ENCODE measurements around the gene TMEM106C.

The TMEM106C gene

GRCh38 chr12:47995981-47996401 lies 32.6 kb downstream of the TMEM106C start:
- DNase-seq (ENCODE audit: low spot score), result peak; percentile 31

GRCh38 chr12:47997321-47997720 lies 33.9 kb downstream of the TMEM106C start:
- DNase-seq (ENCODE audit: low spot score), result no peak

- DNase-seq (ENCODE audit: low spot score), result no peak
Measured at GRCh38 chr12:47999816-48000215, 36.4 kb downstream of the TMEM106C start.

- DNase-seq (ENCODE audit: low spot score), result no peak
Measured at GRCh38 chr12:48000878-48001504, 37.6 kb downstream of the TMEM106C start.

- DNase-seq (ENCODE audit: low spot score), result no peak
Measured at GRCh38 chr12:48001505-48002413, 38.4 kb downstream of the TMEM106C start.

- no peak for DNase-seq (ENCODE audit: low spot score)
Measured at GRCh38 chr12:48002414-48002730, 39.0 kb downstream of the TMEM106C start.

- DNase-seq (ENCODE audit: low spot score), result no peak
Measured at GRCh38 chr12:48002773-48003218, 39.4 kb downstream of the TMEM106C start.

- DNase-seq (ENCODE audit: low spot score), result no peak
Measured at GRCh38 chr12:48003226-48004052, 40.0 kb downstream of the TMEM106C start.

- no peak for DNase-seq (ENCODE audit: low spot score)
Measured at GRCh38 chr12:48004053-48004941, 40.9 kb downstream of the TMEM106C start, which contains the start of gene COL2A1. Gene COL2A1 (minus strand): TSS chr12:48004476. CDS start chr12:48004321, 155 bp downstream.

- DNase-seq (ENCODE audit: low spot score), result no peak
Measured at GRCh38 chr12:48005001-48005749, 41.8 kb downstream of the TMEM106C start.

GRCh38 chr12:48005750-48006021 lies 42.3 kb downstream of the TMEM106C start:
- no peak for DNase-seq (ENCODE audit: low spot score)

- no peak for DNase-seq (ENCODE audit: low spot score)
Measured at GRCh38 chr12:48007206-48007605, 43.8 kb downstream of the TMEM106C start.

GRCh38 chr12:48008349-48008748 lies 45.0 kb downstream of the TMEM106C start:
- no peak for DNase-seq (ENCODE audit: low spot score)

- DNase-seq (ENCODE audit: low spot score), result no peak
Measured at GRCh38 chr12:48008950-48009349, 45.6 kb downstream of the TMEM106C start.

GRCh38 chr12:48009471-48009870 lies 46.1 kb downstream of the TMEM106C start:
- no peak for DNase-seq (ENCODE audit: low spot score)

GRCh38 chr12:48010366-48010970 lies 47.1 kb downstream of the TMEM106C start:
- no peak for DNase-seq (ENCODE audit: low spot score)

- no peak for DNase-seq (ENCODE audit: low spot score)
Measured at GRCh38 chr12:48012070-48012469, 48.7 kb downstream of the TMEM106C start.

- DNase-seq (ENCODE audit: low spot score), result no peak
Measured at GRCh38 chr12:48013287-48013686, 49.9 kb downstream of the TMEM106C start.

- DNase-seq (ENCODE audit: low spot score), result no peak
Measured at GRCh38 chr12:48015129-48015528, 51.7 kb downstream of the TMEM106C start.

GRCh38 chr12:48015954-48016353 lies 52.6 kb downstream of the TMEM106C start:
- no peak for DNase-seq (ENCODE audit: low spot score)
